HG02763 (cell line): ENCODE results near the gene ANO8.
A peak's percentile ranks its signal among the peaks of the same experiment; 100 is the strongest.
"Not testable (repeated sequence)": the region's sequence is repeated elsewhere in the genome, so short reads cannot be mapped to it uniquely, and the experiment has no call there.

Experiments
- ATAC-seq: cut with Tn5 transposase; IDR thresholded peaks from one replicate; pipeline ENCODE4 v1.9.1; 2021; ENCODE audit warnings: mild to moderate bottlenecking, moderate library complexity; ENCODE audit not compliant: unreplicated experiment

The ANO8 gene

GRCh38 chr19:17334414-17335409 is at the start of gene ANO8:
Gene ANO8, minus strand, starts transcription at chr19:17334855. Its CDS starts 185 bp downstream, at chr19:17334670.
- peak; percentile 36 for ATAC-seq

GRCh38 chr19:17380426-17381138 is 45.9 kb upstream of the ANO8 start:
- ATAC-seq, result no peak

DNA sequence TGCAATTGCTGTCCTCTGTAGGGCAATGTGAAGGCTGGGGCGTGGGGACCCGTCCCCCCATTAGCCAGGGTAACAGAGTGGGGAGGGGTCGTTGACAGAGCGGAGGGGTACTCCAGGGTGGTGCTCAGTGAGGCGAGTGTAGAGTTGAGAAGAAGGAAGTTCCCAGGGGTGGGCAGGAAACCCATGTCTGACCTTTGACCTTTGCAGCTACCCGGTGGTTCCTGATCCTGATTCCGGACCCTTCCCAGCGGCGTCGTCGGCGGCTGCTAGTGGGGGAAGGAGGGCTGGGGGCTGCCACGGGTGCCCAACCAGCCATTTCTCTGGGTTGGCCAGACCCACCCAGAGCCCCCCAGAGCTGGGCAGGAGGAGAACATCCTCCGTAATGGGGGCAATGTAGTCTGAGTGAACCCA is 44.6 kb upstream of the ANO8 start:
- ATAC-seq, result no peak

GRCh38 chr19:17378271-17378670 is 43.6 kb upstream of the ANO8 start:
- no peak for ATAC-seq

DNA sequence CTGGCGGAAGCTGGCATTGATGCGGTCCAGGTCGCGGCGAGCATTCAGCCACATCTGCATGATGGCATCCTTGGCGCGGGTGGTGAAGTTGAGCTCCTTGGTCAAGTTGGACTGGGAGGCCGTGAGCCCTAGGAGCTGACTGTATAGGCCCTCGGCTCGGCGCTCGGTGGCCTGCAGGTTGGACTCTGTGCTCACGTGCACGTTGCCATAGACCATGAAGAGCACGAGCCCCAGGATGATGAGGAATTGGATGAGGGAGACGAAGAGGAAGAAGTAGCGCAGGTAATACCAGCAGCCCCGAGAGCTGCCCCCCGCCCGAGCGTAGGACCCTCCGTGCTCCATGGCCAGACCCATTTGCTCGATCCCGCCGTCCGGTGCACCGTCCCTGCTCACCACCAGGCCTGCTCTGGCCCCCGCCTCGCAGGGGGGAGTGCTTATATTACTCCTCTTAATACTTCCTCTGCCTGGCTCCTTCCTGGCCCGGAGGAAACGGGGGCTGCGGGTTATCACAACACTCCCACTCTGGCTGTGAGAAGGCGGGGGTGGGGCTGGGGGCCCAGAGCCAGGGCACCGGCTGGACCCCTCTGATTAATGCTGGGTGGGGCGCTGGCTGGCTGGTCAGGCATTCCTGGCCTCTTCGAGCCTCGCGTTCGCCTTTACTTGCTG is 42.4 kb upstream of the ANO8 start, which contains the start of gene PLVAP:
TSS of gene PLVAP (minus strand) at position 408 of the 666 bp plus-strand sequence. CDS start at position 354, 54 bp downstream.
- no peak for ATAC-seq

- peak; percentile 83 for ATAC-seq
These were observed 35.5 kb upstream of the ANO8 start for GRCh38 chr19:17370026-17370587.

- ATAC-seq, result no peak
These were observed 30.7 kb upstream of the ANO8 start for GRCh38 chr19:17365361-17365760.

DNA sequence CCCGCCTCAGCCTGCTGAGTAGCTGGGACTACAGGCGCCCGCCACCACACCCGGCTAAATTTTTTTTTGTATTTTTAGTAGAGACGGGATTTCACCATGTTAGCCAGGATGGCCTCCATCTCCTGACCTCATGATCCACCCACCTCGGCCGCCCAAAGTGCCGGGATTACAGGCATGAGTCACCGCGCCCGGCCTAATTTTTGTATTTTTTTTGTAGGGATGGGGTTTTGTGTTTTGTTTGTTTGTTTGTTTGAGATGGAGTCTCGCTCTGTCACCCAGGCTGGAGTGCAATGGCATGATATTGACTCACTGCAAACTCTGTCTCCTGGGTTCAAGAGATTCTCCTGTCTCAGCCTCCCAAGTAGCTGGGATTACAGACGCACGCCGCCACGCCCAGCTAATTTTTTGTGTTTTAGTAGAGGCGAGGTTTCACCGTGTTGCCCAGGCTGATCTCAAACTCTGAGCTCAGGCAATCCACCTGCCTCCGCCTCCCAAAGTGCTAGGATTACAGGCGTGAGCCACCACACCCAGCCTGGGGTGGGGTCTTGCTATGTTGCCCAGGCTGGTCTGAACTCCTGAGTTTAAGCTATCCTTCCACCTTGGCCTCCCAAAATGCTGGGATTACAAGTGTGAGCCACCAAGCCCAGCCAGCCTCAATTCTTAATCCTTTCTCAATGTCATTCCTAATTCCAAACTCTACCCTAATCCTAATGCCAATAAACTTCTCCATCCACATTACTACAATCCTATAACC is 29.4 kb upstream of the ANO8 start:
- ATAC-seq, result not testable (repeated sequence)

DNA sequence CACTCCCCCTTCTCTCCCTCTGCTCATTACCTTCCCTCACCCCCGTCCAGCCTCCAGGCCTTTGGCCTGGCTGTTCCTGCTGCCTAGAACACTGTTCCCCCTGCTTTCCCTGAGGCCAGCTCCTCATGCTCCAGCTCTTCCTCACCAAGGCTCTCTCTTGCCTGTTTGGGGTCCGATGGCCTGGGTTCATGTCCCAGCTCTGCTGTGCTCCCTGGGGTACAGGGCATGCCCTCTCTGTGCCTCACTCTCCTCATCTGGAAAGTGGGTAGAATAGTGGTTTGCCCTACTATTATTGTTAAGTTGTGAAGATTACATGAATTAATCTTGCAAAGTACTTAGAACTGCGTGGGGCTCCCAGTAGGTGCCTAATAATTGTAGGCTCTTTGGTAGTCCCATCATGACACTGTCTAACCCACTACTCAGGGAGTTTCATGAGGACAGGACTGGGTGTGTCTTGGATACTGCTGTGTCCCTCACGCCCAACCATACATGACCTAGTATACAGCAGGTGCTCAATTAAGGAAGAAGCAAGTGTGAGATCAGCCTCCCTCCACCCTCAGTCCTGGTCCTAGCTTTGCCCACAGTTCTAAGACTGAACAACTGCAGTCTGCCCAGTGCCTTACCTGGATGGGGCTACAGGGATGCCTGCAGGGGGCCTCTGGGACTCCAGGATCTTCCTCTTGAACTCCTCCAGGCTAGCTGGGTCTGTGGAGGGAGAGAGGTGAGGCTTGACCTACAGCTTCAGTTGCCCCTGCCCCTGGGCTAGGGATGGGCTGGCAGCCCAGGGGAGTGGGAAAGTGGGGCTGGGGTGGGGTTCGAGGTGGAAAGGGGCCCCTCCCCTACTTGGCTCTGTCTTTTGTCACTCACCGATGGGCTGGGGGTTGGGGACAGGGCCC is 25.5 kb upstream of the ANO8 start:
- ATAC-seq, result no peak

GRCh38 chr19:17358395-17358794 is 23.7 kb upstream of the ANO8 start:
- no peak for ATAC-seq

DNA sequence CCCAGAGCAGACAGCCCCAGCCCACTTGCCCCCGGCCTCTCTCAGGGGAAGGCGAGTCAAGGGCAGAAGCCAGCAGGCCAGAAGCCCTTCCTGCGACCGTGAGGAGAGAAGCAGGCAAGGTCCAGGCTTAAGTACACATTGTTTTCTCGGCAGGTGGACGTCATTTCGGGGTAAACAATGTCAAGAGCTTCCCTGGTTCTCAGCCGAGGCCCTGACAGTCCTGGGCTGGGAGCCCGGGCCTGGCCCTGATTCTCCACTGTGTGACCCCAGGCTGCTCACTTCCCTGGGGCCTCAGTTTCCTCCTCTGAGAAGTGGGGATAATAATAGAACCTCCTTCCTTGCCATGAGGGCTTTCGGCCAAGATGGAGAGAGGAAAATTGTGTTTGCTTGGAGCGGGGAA is 23.1 kb upstream of the ANO8 start:
- ATAC-seq, result no peak

- ATAC-seq, result no peak
These were observed 22.5 kb upstream of the ANO8 start for GRCh38 chr19:17357078-17357666.

DNA sequence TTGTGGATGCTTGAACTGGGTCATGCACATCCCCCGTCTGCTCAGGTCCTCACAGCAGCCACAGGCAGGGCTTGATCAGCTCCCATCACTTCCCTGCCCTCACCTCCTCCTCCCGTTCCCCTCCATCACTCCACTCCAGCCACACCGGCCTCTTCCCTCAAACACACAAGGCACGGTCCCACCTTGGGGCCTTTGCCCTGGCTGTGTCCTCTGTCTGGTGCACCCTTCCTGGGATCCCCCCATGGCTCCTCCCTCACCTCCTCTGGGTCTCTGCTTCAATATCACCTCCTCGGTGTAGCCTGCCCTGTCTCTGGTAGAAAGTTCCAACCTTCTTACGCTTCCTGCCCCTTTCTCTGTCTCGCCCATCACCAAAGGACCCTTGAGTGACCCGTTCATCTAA is 18.7 kb upstream of the ANO8 start:
- ATAC-seq, result no peak

DNA sequence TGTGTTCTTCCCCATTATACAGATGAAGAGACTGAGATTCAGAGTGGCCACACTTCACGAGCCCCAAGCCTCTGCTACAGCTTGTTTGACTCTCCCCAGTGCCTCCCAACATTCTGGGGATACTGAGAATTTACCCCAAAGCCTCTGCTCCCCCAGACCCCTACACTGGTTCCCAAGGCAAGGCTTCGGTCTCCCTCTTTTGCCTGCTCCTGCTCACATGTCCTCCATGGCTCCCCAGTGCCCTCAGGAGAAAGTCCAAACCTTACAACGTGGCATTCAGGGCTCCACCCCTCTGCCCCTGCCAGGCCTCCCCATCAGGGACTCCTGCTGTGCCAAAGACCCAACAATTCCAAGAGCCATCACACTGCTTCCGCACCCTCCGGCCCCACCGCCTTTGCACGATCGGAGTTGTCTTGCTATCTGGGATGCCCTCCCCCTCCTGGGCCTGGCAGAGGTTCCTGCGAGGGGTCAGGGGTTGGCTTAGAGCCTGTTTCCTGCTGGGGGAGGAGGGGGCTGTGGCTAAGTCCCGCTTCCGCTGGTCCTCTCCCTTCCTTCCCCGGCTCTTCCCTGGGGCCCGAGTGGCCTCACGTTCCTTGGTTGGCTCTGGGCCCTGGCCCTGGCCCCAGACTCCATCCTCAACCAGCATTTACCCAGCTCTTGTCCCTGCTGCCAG is 18.1 kb upstream of the ANO8 start:
- ATAC-seq, result no peak

- no peak for ATAC-seq
These were observed 17.3 kb upstream of the ANO8 start for GRCh38 chr19:17351815-17352435.

DNA sequence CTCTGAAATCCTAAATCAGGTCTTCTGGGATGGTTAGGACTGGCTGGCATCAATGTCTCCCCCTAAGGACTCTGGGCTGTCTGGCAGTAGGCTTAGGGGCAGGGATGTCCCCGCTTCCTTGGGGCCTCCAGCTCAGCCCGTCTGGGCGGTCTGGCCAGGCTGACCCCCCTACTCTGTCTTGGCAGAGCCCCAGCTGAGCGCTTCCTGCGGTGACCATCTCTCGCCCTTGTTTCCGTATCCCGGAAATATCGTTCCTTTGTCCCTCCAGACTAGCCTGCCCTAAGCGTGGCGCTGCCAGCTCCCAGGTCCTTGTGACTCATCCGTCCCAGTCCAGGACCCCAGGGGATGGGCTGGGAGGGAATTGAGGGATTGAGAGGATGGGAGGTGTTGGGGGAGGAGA is 14.0 kb upstream of the ANO8 start:
- ATAC-seq, result no peak

GRCh38 chr19:17347877-17348276 is 13.2 kb upstream of the ANO8 start:
- ATAC-seq, result no peak

DNA sequence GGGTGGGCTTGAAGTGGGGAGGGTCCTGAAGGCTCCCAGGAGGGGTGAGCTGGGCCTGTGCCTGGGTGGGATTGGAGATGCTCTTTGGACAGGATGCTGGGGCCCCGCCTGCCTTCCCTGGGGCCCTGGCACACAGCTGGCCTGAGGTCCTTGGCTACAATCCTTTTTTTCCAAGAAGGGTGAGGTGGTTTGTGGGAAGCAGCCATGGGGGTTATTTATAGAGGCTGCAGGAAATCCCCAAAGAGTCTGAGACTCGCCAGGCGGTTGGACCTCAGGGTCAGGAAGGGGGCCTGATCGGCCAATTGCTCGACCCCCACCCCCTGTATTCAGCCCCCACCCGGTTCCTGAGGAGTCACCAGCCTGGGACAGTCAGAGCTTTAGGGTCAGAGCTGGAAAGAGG is 12.7 kb upstream of the ANO8 start:
- ATAC-seq, result no peak
